ENCODE measurements around the gene RNF182. TPM values are rescaled to one million over a fixed set of nuclear protein-coding genes. Genes with fewer than 3 reads are reported as not detected.
A peak's percentile ranks its signal among the peaks of the same experiment; 100 is the strongest.

RNF182 gene
- total and polyA plus RNA-seq, 9 of the 15 experiments (the other 6 are each of a cell fraction or from before 2014, with no cell fraction given): 12.8 to 22.8 (median 17.5) TPM

GRCh38 chr6:13916230-13916944 lies 8.4 kb upstream of the RNF182 start (continued):
- TF ChIP-seq CBX8 (IDR thresholded peaks at IDR 0.05; ENCODE audit: borderline replicate concordance, extremely low read depth, low read depth, low read length, poor library complexity, severe bottlenecking): no peak
- TF ChIP-seq DACH1 (IDR thresholded peaks at IDR 0.05; ENCODE audit: partially characterized antibody): peak; percentile 74
- TF ChIP-seq BCL6 (CRISPR knock-in tag; IDR thresholded peaks at IDR 0.05): no peak
- no peak; the same call in 1 of the 2 replicates for TF ChIP-seq CXXC5 (CRISPR knock-in tag; IDR thresholded peaks at IDR 0.05)
- TF ChIP-seq FOS (IDR thresholded peaks at IDR 0.05; ENCODE audit: extremely low read depth, insufficient read length): no peak
- TF ChIP-seq BHLHE40 (IDR thresholded peaks at IDR 0.05; ENCODE audit: low read length): no peak
- peak; percentile 44 for TF ChIP-seq MEIS2 (IDR thresholded peaks at IDR 0.05; ENCODE audit: partially characterized antibody)
- TF ChIP-seq ZFP91 (CRISPR knock-in tag; IDR thresholded peaks at IDR 0.05): no peak
- TF ChIP-seq DPF2 (IDR thresholded peaks at IDR 0.05): peak; percentile 55; the same call in 1 of the 2 replicates
- no peak for TF ChIP-seq PCBP1 (IDR thresholded peaks at IDR 0.05; ENCODE audit: low read depth, low read length, poor library complexity, severe bottlenecking)
- peak; percentile 19; the same call in 1 of the 2 replicates for TF ChIP-seq SOX6 (IDR thresholded peaks at IDR 0.05)
- peak; percentile 10; the same call in 1 of the 2 replicates for TF ChIP-seq JUND (IDR thresholded peaks at IDR 0.05; ENCODE audit: borderline replicate concordance, low read depth, low read length)
- TF ChIP-seq JUND (tag; IDR thresholded peaks at IDR 0.05; ENCODE audit: borderline replicate concordance, low read depth, low read length): no peak
- TF ChIP-seq KAT7 (CRISPR knock-in tag; IDR thresholded peaks at IDR 0.05; ENCODE audit: borderline replicate concordance): 0 out of 2 replicates have a peak, but pooled peaks have one; percentile 50
- TF ChIP-seq EP300 (IDR thresholded peaks at IDR 0.05; ENCODE audit: low read length): peak; percentile 48; the same call in 1 of the 2 replicates
- TF ChIP-seq RFX7 (CRISPR knock-in tag; IDR thresholded peaks at IDR 0.05): no peak
- 0 out of 4 replicates have a peak, but pooled peaks of 1 of the 2 experiments have one; percentile 13 for TF ChIP-seq SRF (CRISPR knock-in tag; IDR thresholded peaks at IDR 0.05)
- TF ChIP-seq IRF1 (CRISPR knock-in tag; IDR thresholded peaks at IDR 0.05; ENCODE audit: borderline replicate concordance): no peak
